ENCODE data around the gene POLR1G. TPM values are rescaled to one million over a fixed set of nuclear protein-coding genes. Genes with fewer than 3 reads are reported as not detected.

Gene POLR1G
- total and polyA plus RNA-seq, 2 experiments from 2014 or later, result 33.0 to 85.9 TPM

- no peak for TF ChIP-seq REST (IDR thresholded peaks at IDR 0.05; ENCODE audit: unreplicated experiment)
- no peak for TF ChIP-seq ZNF114 (CRISPR knock-in tag; IDR thresholded peaks at IDR 0.05)
- TF ChIP-seq CTCF (conservative IDR thresholded peaks at IDR 0.05; ENCODE audit: low read depth in 2 of 2), result no peak
- TF ChIP-seq STAT1 (IDR thresholded peaks at IDR 0.05; ENCODE audit: unreplicated experiment), result no peak
- no peak for TF ChIP-seq CREB1 (CRISPR knock-in tag; IDR thresholded peaks at IDR 0.05; ENCODE audit: low read depth)
- no peak for TF ChIP-seq EZH2 (IDR thresholded peaks at IDR 0.05; ENCODE audit: low read depth, unreplicated experiment)
- TF ChIP-seq NANOG (IDR thresholded peaks at IDR 0.05; ENCODE audit: borderline replicate concordance), result no peak
Observed at GRCh38 chr19:45403272-45403671, 3.2 kb upstream of the POLR1G start (continued).

DNA sequence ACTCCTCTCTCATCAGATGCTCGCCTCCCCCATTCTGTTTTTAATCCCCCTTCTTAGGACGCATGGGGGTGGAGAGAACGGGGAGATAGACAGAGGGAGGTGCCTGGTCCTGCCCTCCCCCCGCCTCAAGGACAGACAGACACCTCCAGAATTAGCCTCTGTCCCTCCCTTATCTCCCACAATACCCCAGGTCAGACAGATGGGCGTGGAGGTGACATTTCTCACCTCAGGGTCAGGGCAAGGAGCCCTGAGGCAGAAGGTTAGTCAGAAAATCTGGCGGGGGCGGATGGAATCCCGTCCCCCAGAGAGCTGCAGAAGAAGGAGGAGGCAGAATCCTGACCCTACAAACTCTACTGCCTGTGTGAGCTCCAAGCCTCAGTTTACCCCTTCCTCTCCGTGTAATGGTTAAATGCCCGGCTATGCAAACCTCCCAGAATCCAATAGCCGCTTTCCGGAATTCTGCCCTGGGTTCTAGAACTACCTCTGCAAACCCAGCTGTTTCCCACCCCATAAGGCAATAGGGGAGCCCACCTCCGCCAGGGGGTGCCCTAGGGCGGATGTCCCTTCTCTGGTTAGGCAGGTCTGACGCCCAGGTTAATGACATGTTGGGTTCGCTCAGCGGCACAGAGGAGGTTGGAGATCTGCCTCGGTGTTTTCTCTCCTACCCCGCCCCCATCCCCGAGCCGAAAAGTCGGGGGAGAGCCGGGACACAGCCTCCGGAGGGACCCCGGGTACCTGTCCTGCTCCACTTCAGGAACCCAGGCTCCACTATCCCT lies 2.5 kb upstream of the POLR1G start:
- peak overlapping the region; percentile 97 for H3K4me3 Mint-ChIP-seq
- peaks cover 13% of the 10 kb centered on the region for H3K36me3 Mint-ChIP-seq (ENCODE audit: low read depth)
- H3K9me3 Mint-ChIP-seq, result no peaks in the 10 kb centered on the region
- Histone ChIP-seq H3K79me2 (replicated peaks; ENCODE audit: insufficient read depth) (peaks cover 13% of the 10 kb centered on the region), H3K27me3 (ENCODE audit: insufficient read depth) (peaks cover 31% of the 10 kb centered on the region), H4K20me1 (replicated peaks; ENCODE audit: insufficient read depth) (peaks cover 18% of the 10 kb centered on the region; the same call in 1 of the 2 replicates), H3K27ac (ENCODE audit: low read depth) (no peak overlapping the region), H3K9me2 (ENCODE audit: insufficient read depth) (no peaks in the 10 kb centered on the region), H2AFZ (peak overlapping the region; percentile 83), H3K36me3 (ENCODE audit: insufficient read depth) (no peaks in the 10 kb centered on the region), H3F3A (replicated peaks; ENCODE audit: low read depth) (peaks cover 27% of the 10 kb centered on the region; the same call in 1 of the 2 replicates), H3K4me1 (ENCODE audit: insufficient read depth) (peaks cover 24% of the 10 kb centered on the region), H3K4me3 (peak overlapping the region; percentile 88), H3K4me2 (peak overlapping the region; percentile 99)
- ATAC-seq (peak; percentile 38), DNase-seq (ENCODE audit: low spot score) (peak; percentile 95)
- H3K4me1 Mint-ChIP-seq, result peaks cover 26% of the 10 kb centered on the region
- peak overlapping the region; percentile 75; the same call in 1 of the 2 replicates for H3K27ac Mint-ChIP-seq
- peaks cover 32% of the 10 kb centered on the region for H3K27me3 Mint-ChIP-seq (ENCODE audit: insufficient read depth, low read depth, poor library complexity)
- peak; percentile 80 to 83 for TF ChIP-seq CTCF (conservative IDR thresholded peaks at IDR 0.05; ENCODE audit: low read depth in 2 of 2)
- no peak for TF ChIP-seq ZNF114 (CRISPR knock-in tag; IDR thresholded peaks at IDR 0.05)
- TF ChIP-seq STAT1 (IDR thresholded peaks at IDR 0.05; ENCODE audit: unreplicated experiment), result no peak
- no peak for TF ChIP-seq EZH2phosphoT487 (IDR thresholded peaks at IDR 0.05; ENCODE audit: unreplicated experiment)
- no peak for TF ChIP-seq EZH2 (IDR thresholded peaks at IDR 0.05; ENCODE audit: low read depth, unreplicated experiment)
- TF ChIP-seq CREB1 (CRISPR knock-in tag; IDR thresholded peaks at IDR 0.05; ENCODE audit: low read depth), result 0 out of 2 replicates have a peak, but pooled peaks have one; percentile 19
